H4 (cell line): ENCODE results near the gene RMI2. TPM values are rescaled to one million over a fixed set of nuclear protein-coding genes. Genes with fewer than 3 reads are reported as not detected.
"Not testable (repeated sequence)": the region's sequence is repeated elsewhere in the genome, so short reads cannot be mapped to it uniquely, and the experiment has no call there.

ENCODE experiments used
- DNase-seq: peaks from one replicate; pipeline ENCODE4 v3.0.0-alpha.2; 2015; ENCODE audit warnings: low spot score
- total RNA-seq: library from RNA; depleted of rRNA; stranded (reverse); fragments of >200 nt; shearing (Covaris generic); gene quantifications from 2 replicates; pipeline ENCODE4 v1.2.3, GENCODE V29; 2014

RMI2 gene
- total RNA-seq, 1 experiment from 2014 or later: 19.9 TPM

DNA sequence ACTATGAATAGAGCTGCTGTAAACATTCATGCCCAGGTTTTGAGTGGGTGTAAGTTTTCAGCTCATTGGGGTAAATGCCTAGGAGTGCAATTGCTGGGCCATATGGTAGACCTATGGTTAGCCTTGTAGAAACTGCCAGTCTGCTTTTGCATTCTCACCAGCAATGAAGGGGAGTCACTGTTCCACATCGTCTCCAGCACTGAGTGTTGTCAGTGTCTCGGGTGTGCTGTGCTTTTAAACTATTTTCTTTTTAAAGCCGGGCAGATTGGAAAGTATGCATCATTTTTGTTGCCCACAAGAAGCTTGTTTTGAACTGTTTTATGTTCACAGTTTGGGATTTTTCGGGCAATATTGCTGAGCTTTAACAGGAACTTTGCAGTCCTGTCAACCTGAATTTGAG lies 7.9 kb downstream of the RMI2 start:
- DNase-seq: no peak

DNA sequence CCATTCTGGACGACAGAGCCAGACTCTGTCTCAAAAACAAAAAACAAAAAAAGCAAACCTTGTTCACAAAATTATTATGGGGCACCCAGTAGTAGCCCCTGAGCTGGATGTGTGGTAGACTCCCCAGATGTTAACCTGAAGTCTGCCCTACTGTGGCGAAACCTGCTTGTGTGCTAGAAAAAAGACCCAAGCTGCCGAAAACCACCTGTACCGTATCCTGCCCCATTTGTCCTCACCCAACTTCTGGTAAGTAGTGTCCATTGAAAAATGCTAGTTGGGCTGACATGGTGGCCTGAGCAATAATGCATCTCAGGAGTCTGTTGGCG lies 9.1 kb downstream of the RMI2 start:
- DNase-seq: no peak

DNA sequence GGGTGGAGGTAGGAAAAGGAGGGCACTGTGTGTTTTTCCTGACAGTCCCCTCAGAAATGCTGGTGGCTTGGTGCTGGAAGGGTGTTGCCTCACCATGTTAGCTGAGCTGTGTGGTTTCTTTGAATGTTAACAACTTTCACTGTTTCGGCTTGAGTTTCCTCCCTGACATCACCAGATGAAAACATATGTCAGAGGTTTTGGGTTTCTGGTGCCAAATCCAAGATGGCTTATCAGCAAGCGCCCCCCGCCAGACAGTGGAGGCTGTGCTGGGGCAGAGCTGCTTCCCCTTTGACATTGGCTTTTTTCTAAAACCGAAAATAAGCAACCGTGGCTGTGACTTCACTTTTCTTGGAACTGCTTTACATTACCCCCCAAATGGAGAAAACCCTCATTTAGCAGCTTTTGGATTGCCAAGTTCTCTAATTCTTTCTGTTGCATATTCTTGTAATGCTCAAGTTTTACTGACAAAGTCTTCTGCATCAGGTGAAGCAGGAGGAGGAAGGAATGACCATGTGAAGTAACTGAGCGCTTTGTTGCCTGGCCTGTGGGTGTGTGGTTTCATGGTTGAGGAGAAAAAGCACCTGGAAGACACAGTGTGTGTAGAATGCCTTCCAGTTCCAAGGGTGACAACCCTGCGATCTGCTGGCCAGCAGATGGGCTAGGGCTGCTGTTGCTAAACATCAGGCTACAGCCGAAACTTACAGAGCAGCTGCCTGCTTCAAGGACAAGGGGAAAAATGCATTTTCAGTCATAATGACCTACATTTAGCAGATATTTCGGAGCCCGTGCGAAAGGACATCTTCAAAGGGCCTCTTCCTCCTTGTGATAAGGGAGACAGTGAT lies 9.7 kb downstream of the RMI2 start:
- DNase-seq: peak; percentile 71

DNA sequence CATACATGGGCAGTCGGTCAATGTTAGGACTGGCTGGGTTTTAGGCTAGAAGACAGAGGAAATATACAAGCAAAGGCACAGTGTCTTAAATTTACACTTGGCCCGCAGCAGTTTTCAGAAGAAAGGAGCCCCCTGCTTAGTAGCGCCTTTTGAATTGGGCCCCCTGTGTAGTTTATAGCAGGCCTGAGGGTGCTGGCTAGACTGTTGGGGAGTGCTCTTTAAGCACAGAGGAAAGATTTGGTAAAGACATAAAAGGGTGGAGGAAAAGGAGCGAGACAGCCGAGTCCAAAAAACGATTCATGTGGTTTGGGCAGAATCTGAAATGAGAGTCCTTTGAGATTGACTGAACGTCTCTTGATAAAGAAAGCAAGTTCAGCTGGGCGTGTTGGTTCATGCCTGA lies 10.6 kb downstream of the RMI2 start:
- DNase-seq: no peak

DNA sequence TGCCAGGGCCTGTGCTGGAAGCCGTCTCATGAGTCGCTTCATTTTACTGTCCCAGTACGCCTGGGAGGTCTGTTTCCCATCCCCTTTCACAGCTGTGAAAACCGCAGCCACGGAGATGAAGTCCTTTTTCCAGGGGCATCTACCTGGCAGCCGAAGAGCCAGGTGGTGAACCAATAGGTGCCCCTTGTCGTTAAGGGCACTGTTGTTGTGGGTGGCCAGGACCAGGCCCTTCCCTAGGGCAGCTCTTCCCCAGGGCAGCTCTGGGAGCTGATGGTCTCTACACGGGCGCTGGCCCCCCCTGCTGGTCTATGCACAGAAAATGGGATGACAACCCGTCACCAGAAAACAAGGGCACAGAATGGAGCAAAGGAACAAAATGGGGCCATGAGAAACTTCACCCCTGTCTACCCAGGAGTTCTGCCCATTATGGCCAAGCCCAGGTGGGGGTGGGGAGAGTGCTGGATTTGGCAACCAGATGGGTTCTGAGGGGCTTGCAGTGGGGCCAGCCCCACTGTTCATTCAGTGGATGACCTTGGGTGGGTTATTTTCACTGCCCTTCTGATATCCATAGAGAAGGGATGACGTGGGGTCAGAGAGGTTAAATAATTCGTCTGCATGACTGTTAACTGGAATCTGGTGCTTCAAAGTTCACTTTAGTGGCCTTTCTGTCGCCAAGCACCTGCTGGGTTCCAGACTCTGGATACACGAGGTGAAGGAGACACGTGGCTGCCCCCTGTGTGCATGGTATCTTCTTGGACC lies 11.5 kb downstream of the RMI2 start:
- peak; percentile 47 for DNase-seq

DNA sequence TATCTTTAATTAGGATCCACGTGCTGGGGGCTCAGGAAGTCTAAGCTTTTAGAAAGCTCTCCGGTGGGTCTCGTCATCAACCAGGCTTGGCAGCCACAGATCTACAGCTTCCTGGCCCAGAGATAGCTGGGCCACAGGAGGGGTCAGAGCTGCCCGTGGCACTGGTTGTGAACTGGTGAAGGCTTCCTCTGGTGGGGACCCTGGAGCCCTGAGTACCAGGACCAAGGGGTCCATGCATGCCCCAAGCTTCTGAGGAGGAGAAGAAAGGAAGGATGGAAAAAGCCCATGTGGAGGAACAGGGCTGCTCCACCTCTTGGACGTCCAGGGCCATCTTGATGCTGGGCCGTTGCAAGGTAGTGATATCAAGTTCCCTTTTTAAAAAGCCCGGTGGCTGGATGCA lies 13.3 kb downstream of the RMI2 start:
- no peak for DNase-seq

DNA sequence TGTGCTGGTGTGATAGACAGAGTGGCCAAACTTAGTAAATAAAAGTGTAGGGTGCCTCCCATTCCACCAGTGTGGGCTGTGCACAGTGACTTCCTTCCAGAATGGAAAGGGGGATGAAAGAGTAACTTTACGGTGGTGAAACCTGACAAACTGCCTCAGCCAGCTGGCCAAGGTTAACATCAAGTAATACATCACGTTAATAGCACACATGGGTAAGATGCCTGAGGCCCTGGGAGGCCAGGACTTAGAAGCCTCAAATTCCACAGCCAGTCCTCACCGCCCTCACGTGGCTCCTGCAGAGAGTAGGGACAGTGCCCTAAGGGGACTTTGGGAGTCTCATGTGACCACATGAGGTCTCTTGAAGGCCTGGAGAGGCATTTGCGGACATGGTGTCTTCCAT lies 14.1 kb downstream of the RMI2 start:
- DNase-seq: peak; percentile 84

DNA sequence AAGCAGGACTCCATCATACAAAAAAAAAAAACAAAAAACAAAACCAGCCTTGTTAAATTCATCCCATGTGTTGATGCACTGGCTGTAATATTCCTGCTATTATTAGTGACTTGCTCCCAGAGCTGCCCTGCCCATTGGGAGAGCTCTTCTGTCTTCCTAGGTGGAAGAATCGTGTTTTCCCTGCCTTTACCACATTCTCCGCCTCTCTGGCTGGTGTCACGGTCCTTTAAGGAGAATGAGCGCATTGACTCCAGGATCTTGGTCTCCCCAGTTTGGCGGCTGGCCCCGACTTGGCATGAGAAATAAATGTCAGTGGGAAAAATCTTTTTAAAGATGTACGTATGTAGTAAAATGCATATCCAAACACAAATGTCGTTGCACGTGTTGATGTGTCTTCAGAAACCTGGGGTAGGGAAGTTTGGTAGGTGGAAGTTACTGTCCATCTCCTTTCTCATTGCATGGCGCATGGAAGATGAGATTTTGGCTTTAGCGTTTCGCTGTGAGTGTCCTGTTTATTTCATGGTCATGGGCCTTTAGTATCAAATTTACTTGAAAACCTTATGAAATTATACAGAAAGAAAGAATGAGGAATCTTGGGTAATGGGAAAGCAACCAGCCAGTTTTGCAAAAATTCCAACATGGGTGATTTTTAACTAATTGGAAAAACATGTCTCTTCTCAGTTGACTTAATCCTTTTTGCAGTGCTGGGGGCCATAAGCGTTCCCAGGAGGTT lies 15.5 kb downstream of the RMI2 start:
- DNase-seq: no peak

DNA sequence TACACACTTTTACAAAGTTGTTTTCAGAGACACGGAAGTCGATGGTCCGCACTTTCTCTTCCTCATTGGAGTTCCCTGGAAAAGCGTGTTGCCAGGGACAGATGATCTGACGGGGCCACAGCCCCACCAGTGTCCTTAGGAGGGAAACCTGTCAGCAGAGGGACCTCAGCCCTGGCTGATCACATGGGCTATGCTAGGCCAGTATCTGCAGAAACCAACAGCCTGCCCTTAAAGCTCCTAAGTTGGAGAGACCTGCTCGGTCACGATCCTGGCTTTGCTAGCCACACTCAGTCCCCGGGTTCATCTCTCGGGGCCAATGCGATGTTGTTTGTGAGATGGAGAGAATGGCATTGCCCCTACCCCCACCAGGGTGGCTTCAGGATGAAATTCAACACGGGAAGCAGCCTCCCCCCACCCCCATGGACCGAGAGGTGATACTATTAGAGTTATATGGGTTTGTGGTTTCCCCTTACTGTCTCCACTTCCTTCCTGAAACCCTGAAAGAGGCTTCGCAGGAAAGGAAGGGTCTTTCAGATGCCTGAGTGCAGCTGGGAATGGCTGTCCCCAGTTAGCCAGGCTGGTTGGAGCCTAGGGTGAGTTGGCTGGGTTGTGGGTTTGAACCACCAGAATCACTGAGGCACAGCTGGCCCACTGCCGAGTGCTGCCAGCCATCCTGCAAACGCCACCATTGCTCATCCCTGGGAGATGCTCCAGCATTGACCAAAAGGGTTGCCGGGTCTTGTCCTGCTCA lies 16.6 kb downstream of the RMI2 start:
- no peak for DNase-seq

DNA sequence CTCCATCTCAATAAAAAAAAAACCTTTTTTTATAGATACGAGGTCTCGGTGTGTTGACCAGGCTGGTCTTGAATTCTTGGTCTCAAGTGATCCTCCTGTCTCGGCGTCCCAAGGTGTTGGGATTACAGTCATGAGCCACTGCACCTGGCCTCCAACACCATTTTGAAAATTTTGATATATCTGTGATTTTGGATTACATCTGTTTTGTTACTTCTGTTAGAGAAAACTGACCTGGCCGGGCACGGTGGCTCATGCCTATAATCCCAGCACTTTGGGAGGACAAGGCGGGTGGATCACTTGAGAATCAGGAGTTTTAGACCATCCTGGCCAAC lies 18.6 kb downstream of the RMI2 start:
- no peak for DNase-seq

DNA sequence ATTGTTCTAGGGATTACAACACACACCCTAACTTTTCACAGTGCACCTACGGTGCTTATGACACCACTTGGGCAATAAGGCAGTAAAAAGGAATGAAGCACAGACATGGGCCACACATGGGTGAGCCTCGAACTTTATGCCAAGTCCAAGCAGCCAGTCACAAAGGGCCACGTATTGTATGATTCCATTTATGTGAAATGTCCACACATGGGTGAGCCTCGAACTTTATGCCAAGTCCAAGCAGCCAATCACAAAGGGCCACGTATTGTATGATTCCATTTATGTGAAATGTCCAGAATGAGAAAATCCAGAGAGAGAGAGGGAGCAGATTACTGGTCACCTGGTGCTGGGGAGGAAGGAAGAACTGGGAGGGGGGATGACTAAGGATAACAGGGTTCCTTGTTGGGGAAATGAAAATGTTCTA lies 22.2 kb downstream of the RMI2 start:
- no peak for DNase-seq

DNA sequence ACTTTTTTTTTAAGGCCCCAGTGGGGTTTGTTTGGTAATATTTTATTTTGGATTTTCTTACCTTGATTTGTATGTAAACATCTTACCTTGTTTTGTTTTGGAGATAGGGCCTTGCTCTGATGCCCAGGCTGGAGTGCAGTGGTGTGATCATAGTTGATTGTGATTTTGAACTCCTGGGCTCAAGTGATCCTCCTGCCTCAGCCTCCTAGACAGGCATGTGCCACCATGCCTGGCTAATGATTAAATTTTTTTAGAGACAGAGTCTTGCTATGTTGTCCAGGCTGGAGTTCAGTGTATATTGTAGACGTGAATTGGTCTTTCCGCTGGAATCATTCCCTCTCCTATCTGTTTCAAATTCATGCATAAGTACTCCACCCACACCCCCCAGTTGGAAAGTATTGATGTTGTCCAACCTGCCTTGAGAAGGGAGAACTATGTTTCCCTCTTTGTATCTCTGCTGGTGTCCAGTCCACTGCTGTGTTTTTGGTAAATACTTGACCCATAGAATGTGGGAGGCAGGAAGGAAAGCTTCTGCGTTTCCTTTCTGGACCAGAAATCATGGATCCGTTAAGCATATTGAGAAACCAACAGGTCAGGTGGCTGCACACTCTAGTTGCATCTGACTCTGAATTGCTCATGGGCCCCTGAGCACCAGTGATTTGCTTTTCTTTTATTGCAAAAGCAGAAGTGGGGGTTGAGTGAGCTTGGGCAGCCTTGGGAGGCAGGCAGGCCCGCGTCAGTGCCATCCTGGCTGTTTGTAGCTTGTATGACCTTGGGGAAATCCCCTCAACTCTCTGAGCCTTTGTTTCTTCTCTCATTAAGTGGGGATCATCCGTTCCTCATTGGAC lies 25.0 kb downstream of the RMI2 start:
- DNase-seq: peak; percentile 3

DNA sequence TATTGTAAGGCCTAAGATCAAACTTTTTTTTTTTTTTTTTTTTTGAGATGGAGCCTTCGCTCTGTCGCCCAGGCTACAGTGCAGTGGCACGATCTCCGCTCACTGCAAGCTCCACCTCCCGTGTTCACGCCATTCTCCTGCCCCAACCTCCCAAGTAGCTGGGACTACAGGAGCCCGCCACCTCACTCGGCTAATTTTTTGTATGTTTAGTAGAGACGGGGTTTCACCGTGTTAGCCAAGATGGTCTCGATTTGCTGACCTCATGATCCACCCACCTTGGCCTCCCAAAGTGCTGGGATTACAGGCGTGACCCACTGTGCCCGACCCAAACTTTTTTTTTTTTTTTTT lies 25.6 kb downstream of the RMI2 start:
- not testable (repeated sequence) for DNase-seq

DNA sequence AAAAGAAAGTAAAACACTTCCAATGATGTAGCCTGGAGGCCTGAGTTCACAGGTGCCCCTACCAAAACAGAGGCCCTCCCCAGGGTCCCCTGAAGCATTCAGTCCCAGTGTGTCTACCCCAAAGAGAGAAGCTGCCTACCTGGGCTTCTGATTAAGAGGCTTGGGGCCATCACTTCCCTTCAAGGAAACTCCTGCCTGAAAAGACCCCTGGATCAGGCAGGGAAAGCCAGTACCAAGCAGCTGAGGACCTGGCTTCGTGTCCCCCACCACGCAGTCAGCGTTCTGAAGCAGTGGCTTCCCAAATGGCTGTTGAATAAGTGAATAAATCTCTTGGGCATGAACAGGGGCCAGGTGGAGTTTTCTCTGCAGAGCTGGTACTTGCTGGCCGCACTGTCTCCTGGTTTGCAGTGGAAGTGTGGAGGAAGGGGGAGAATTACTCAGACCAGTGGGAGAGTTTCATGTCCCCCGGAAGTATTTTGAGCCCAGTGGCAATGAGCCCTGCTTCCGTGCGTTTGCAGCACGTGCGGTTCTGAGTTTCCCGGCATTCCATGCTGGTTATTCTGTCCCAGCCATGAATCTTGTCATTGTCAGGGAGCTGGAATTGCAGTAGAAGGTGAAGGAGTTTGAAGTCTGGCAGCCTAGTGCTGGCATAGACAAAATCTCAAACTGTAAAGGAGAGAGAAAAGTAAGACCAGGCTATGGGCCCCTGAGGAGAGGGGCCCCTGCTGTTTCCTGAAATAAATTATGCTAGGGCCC lies 27.0 kb downstream of the RMI2 start:
- no peak for DNase-seq

DNA sequence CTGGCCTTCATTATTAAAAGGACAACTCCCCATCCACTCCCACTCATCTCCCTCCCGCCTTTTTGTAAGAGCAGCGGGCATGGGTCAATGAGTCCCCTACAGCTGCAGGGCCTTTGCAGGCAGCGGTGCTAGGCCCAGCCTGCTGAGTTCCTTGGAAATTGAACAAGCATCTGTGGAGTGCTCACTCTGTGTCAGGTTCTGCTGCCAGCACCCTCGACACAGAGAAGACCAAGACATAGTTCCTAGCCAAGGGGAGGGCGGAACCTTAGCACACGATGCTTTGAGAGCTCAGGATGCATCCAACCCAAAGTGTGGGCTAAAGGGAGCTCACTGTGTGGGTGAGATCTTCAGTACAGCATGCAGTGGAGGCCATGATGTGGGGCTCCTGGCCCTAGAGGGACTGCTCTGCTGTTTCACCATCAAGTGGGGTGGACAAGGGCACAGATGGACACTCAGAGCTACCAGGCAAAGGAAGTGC lies 27.6 kb downstream of the RMI2 start:
- DNase-seq: no peak

DNA sequence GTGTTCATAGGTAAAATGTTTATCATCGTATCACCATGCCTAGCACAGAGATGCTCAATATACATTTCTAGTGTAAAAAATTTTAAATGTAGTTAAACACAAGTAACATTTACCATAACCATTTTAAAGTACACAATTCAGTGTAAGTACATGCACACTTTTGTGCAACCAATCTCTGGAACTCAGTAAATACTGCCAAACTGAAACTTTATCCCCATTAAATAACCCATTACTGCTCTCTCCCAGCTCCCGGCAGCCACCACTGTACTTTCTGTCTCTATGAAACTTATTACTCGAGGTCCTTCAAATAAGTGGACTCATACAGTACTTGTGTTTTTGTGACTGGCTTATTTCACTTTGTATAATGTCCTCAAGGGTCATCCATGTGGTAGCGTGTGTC lies 29.0 kb downstream of the RMI2 start:
- no peak for DNase-seq

DNA sequence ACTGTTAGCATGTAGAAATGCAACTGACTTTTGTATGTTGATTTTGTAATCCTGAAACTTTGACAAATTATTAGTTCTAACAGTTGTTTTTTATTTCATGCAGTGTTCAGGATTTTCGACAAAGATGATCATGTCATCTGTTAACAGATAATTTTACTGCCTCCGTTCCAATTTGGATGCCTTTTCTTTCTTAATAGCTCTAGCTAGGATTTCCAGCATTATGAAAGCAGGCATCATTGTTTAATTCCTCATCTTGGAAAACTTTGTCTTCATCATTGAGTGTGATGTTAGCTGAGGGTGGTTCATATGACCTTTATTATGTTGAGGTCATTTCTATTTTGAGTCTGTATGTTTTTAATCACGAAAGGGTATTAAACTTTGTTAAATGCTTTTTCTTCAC lies 31.9 kb downstream of the RMI2 start:
- no peak for DNase-seq

DNA sequence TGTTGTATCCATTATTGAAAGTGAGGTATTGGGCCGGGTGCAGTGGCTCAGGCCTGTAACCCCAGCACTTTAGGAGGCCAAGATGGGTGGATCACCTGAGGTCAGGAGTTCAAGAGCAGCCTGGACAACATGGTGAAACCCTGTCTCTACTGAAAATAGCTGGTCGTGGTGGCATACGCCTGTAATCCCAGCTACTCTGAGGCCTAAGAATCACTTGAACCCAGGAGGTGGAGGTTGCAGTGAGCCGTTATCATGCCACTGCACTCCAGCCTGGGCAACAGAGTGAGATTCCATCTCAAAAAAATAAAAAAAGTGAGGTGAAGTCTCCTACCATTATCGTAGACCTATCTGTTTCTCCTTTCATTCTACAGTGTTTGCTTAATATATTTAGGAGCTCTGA lies 33.7 kb downstream of the RMI2 start:
- DNase-seq: not testable (repeated sequence)

DNA sequence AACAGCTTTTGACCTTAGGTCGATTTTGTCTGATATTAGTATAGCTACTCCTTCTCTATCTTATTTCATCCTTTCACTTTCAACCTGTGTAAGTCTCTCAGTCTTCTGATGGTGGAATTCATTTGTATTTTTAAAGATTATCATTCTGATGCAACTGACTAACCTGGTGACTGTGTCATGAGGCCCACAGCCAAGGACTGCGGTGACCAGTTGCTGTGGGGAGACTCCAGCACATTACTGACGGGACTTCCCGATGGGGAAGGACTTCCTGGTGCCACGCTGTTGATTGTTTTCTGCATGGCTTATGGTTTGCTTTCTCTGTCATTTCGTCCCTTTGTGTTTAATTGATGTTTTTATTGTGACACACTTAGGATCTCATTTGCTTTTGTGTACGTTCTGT lies 34.2 kb downstream of the RMI2 start:
- peak; percentile 61 for DNase-seq

DNA sequence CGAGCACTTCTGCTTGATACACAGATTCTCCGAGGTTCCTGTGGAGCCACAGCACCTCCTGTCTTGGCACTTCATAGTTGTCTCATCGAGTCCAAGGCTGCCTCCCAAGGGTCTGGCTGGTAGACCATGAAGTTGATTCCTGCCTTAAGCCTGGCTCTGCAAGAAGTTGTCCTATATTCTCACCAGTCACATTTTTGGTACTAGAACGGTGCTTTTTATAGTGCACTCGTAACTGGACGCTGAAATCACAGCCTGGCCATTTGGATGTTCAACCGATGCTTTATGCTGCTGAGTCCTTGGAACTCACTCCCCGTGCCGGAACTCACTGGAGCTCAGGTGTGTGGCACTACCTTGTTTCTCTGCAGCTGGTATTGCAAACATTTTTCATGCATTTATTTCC lies 35.6 kb downstream of the RMI2 start:
- DNase-seq: no peak
